ENCODE results near the gene ZSWIM8.
"Not testable (repeated sequence)": the region's sequence is repeated elsewhere in the genome, so short reads cannot be mapped to it uniquely, and the experiment has no call there.

ZSWIM8 gene

GRCh38 chr10:73796035-73796434 is 10.6 kb downstream of the ZSWIM8 start:
- not testable (repeated sequence) for DNase-seq (ENCODE audit: low read depth)

- DNase-seq (ENCODE audit: low read depth), result no peak
Observed at GRCh38 chr10:73796766-73797165, 11.4 kb downstream of the ZSWIM8 start.

DNA sequence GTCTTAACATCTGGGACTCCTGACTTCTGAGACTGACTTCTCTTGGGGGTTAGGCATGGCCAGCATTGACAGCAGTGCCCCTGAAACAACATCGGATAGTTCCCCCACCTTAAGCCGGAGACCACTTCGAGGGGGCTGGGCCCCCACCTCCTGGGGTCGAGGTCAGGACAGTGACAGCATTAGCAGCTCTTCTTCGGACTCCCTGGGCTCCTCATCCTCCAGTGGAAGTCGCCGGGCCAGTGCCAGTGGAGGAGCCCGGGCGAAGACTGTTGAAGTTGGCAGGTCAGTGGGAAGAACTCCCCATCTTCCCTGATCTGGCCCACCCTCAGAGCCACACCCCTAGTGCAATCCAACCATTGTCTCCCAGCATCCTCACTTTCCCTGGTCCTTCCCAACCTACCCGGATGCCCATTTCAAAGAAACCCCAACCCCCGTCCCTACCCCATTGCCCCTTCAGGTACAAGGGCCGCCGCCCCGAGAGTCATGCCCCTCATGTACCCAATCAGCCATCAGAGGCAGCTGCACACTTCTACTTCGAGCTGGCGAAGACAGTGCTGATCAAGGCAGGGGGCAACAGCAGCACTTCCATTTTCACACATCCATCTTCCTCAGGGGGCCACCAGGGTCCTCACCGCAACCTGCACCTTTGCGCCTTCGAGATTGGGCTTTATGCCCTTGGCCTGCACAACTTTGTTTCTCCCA is 12.1 kb downstream of the ZSWIM8 start:
- DNase-seq (ENCODE audit: low read depth), result no peak

GRCh38 chr10:73798087-73798486 is 12.7 kb downstream of the ZSWIM8 start:
- no peak for DNase-seq (ENCODE audit: low read depth)

DNA sequence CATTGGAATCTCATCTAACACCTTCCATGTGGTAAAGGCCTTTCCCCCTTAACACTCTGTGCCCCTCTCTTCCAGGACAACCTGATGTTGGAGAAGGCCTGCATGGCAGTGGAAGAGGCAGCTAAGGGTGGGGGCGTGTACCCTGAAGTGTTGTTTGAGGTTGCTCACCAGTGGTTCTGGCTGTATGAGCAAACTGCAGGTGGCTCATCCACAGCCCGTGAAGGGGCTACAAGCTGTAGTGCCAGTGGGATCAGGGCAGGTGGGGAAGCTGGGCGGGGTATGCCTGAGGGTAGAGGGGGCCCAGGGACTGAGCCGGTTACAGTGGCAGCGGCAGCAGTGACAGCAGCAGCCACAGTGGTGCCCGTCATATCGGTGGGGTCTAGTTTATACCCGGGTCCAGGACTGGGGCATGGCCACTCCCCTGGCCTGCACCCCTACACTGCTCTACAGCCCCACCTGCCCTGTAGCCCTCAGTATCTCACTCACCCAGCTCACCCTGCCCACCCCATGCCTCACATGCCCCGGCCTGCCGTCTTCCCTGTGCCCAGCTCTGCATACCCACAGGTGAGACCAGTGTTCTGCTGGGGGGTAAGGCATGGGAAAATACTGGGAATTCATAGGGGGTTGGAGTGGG is 13.6 kb downstream of the ZSWIM8 start:
- DNase-seq (ENCODE audit: low read depth), result no peak

GRCh38 chr10:73799899-73800559 is 14.6 kb downstream of the ZSWIM8 start:
- DNase-seq (ENCODE audit: low read depth), result no peak

- DNase-seq (ENCODE audit: low read depth), result no peak
Observed at GRCh38 chr10:73800560-73801252, 15.3 kb downstream of the ZSWIM8 start.

- no peak for DNase-seq (ENCODE audit: low read depth)
Observed at GRCh38 chr10:73801253-73801590, 15.8 kb downstream of the ZSWIM8 start.

GRCh38 chr10:73802276-73802991 is 17.0 kb downstream of the ZSWIM8 start:
- no peak for DNase-seq (ENCODE audit: low read depth)

GRCh38 chr10:73803680-73804286 is 18.4 kb downstream of the ZSWIM8 start:
- DNase-seq (ENCODE audit: low read depth), result no peak

GRCh38 chr10:73806176-73806950 is 21.0 kb downstream of the ZSWIM8 start:
- DNase-seq (ENCODE audit: low read depth), result no peak

DNA sequence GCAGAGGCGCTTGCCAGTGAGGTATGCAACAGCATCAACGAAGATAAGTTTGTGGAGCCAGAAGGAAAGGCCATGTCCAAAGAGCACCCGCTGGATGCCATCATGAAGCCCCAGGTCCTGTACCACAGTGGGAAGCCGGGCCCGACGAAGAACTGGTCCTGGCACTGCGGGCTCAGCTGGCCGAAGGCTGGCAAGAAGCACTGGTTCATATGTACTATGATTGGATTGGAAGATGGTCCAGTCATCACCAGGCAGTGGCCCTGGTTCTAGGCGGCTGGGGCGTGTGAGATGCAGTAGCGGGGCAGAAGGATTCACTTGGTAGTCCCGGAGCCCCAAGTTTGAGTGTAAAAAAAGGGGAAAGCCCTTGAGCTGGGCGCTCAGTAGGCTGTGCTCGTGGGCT is 22.1 kb downstream of the ZSWIM8 start:
- no peak for DNase-seq (ENCODE audit: low read depth)

DNA sequence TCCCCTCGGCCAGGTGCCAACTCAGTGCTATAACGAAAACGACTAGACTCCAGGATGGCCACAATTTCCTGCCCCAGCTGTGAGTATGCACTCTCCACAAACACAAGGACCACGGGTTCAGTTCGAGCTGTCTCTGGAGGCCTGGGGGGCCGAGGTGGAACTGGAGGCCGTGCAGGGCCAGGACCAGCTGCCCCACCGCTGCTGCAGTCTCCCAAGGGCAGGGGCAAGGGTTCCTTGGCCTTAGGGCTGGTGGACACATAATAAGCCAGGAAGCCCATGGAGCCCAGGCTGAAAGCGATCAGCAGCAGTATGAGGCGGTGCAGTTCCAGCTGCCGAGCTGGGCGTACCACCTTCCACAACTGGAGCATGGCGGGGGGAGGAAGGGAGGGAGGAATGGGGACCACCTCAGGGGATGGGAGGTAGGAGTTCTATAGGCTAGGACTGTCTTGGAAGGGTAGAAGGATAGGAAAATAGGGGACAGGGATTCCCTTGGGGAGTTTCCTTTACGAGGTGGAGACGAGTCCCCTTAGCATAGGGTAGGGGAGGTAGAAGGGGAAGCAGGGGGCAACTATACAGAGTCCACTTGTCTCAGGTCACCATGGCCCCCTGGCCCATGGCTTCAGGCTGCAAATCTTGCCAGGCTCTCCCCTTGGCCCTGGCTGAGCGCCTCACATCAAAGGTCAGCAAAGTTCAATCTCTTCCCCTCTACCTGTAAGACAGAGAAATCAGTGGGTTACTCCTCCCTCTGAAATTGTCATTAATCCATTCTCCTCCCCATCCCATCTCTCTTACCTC is 22.8 kb downstream of the ZSWIM8 start:
- DNase-seq (ENCODE audit: low read depth), result no peak

DNA sequence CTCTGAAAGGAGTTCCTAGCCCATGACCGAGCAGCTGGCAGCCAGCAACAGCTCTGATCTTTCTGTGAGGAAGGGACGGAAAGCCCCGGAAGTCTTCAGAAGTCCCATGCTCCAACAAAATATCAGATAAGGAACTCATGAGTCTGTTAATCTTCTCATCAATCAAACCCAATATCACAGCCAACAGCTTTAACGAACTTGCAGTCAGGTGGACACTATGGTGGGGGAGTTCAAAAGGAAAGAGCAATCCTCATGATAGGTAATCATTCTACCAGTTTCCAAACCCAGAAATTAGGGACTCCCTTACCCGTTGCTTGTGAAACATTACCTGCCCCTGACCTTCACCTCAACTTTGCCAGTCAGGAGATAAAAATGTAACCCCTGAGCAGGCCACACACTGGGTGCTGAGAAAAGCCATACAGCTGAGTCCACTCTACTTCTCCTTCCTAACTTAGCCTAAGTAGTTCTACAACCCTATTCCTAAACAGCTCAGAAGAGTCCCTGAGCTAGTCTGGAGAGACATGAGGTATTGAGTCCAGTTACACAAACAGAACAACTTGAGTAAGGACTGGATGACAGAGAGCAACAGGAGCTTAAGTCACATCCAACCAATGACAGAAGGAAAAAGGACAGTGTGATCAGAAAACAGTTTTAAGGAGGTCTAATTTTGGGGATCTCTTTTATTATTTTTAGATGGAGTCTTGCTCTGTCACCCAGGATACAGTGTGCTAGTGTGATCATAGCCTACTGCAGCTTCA is 23.8 kb downstream of the ZSWIM8 start:
- DNase-seq (ENCODE audit: low read depth), result no peak

- DNase-seq (ENCODE audit: low read depth), result no peak
Observed at GRCh38 chr10:73810358-73810734, 24.9 kb downstream of the ZSWIM8 start.

DNA sequence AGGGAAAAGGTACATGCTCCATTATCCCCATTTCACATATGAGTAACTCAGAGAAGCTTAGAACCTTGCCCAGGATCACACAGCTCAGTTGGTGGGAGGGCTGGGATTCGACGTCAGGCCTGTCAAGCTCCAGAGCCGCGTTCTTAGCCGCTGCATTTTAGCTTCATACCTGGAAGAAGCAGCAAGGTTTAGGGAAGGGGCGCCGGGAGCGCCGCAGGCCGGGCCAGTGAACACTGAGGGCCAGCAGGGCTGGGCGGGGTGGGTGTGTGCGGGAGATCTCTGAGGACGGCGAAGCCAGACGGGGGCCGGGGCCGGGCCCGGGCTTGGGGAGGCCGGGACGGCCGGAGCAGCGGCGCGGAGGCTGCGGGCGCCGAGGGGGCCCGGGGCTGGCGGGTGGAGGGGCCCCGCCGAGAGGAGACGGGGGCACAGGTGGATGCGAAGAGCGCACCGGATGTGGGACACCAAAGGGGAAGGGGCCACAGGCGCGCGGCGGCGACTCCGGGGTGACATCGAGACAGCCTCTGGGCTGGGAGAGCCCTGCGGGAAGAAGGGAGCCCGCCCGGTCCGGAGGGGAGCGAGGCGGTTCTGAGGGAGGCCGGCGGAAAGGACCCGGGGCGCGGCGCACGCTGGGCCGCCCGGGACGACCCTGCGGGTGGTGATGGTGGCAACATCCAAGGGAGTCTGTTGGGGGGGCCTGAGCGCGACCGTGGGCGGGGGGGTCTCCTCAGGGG is 25.5 kb downstream of the ZSWIM8 start:
- no peak for DNase-seq (ENCODE audit: low read depth)

- no peak for DNase-seq (ENCODE audit: low read depth)
Observed at GRCh38 chr10:73812657-73813056, 27.3 kb downstream of the ZSWIM8 start.

GRCh38 chr10:73813333-73813732 is 27.9 kb downstream of the ZSWIM8 start:
- no peak for DNase-seq (ENCODE audit: low read depth)
